ES-I3 (cell line): ENCODE results near the gene CIDEA.

Source experiments
- H3K36me3 ChIP-seq: 2 replicates; pipeline ENCODE4 v1.6.1; 2013; ENCODE audit warnings: mild to moderate bottlenecking, low read length, control low read depth, moderate library complexity; ENCODE audit not compliant: insufficient read depth
- H3K4me1 ChIP-seq: 2 replicates; pipeline ENCODE4 v1.6.1; 2013; ENCODE audit warnings: mild to moderate bottlenecking, control low read depth, low read length; ENCODE audit not compliant: insufficient read depth
- H3K9ac ChIP-seq: 2 replicates; pipeline ENCODE4 v1.6.1; 2013; ENCODE audit warnings: low read depth, mild to moderate bottlenecking, low read length, moderate library complexity
- H3K9me3 ChIP-seq: 2 replicates; pipeline ENCODE4 v1.6.1; 2013; ENCODE audit warnings: mild to moderate bottlenecking, low read length, moderate library complexity; ENCODE audit not compliant: control insufficient read depth, insufficient read depth

The CIDEA gene

GRCh38 chr18:12307701-12308385 lies 53.7 kb downstream of the CIDEA start, which contains the start of gene TUBB6:
Gene TUBB6, plus strand, starts transcription at chr18:12308241. Its CDS starts 52 bp downstream, at chr18:12308293.
- peaks cover 6% of the 10 kb centered on the region; the same call in 1 of the 2 replicates for H3K4me1 ChIP-seq
- peaks cover 17% of the 10 kb centered on the region for H3K36me3 ChIP-seq
- peak within 1 kb of the TSS; percentile 60 for H3K9ac ChIP-seq
- H3K9me3 ChIP-seq = peaks cover 11% of the 10 kb centered on the region; the same call in 1 of the 2 replicates

- H3K9ac ChIP-seq = peak overlapping the region; percentile 60
- H3K36me3 ChIP-seq = peaks cover 17% of the 10 kb centered on the region
- H3K9me3 ChIP-seq = peaks cover 11% of the 10 kb centered on the region; the same call in 1 of the 2 replicates
- H3K4me1 ChIP-seq = peaks cover 6% of the 10 kb centered on the region; the same call in 1 of the 2 replicates
These were observed 54.4 kb downstream of the CIDEA start for GRCh38 chr18:12308386-12309100.

GRCh38 chr18:12309683-12310198 lies 55.6 kb downstream of the CIDEA start:
- Histone ChIP-seq H3K9ac (peak overlapping the region; percentile 60; the same call in 1 of the 2 replicates), H3K36me3 (peaks cover 24% of the 10 kb centered on the region), H3K9me3 (peaks cover 11% of the 10 kb centered on the region; the same call in 1 of the 2 replicates), H3K4me1 (peaks cover 6% of the 10 kb centered on the region; the same call in 1 of the 2 replicates)

GRCh38 chr18:12310762-12311161 lies 56.6 kb downstream of the CIDEA start:
- Histone ChIP-seq H3K36me3 (peaks cover 32% of the 10 kb centered on the region), H3K4me1 (peaks cover 6% of the 10 kb centered on the region; the same call in 1 of the 2 replicates), H3K9me3 (peaks cover 11% of the 10 kb centered on the region; the same call in 1 of the 2 replicates), H3K9ac (no peak overlapping the region)

GRCh38 chr18:12312976-12313375 lies 58.8 kb downstream of the CIDEA start:
- peaks cover 11% of the 10 kb centered on the region; the same call in 1 of the 2 replicates for H3K9me3 ChIP-seq
- H3K9ac ChIP-seq = no peak overlapping the region
- H3K36me3 ChIP-seq = peaks cover 36% of the 10 kb centered on the region
- H3K4me1 ChIP-seq = peaks cover 6% of the 10 kb centered on the region; the same call in 1 of the 2 replicates

GRCh38 chr18:12313530-12314245 lies 59.5 kb downstream of the CIDEA start:
- Histone ChIP-seq H3K36me3 (peaks cover 36% of the 10 kb centered on the region), H3K4me1 (peaks cover 6% of the 10 kb centered on the region; the same call in 1 of the 2 replicates), H3K9ac (no peak overlapping the region), H3K9me3 (peaks cover 11% of the 10 kb centered on the region; the same call in 1 of the 2 replicates)

GRCh38 chr18:12314591-12315305 lies 60.6 kb downstream of the CIDEA start:
- Histone ChIP-seq H3K9me3 (peaks cover 11% of the 10 kb centered on the region; the same call in 1 of the 2 replicates), H3K9ac (no peak overlapping the region), H3K4me1 (peaks cover 2% of the 10 kb centered on the region; the same call in 1 of the 2 replicates), H3K36me3 (peaks cover 32% of the 10 kb centered on the region)

- no peak overlapping the region for H3K9ac ChIP-seq
- H3K4me1 ChIP-seq = no peaks in the 10 kb centered on the region
- H3K9me3 ChIP-seq = peaks cover 11% of the 10 kb centered on the region; the same call in 1 of the 2 replicates
- peaks cover 30% of the 10 kb centered on the region for H3K36me3 ChIP-seq
These were observed 61.3 kb downstream of the CIDEA start for GRCh38 chr18:12315490-12315889.

GRCh38 chr18:12315911-12316310 lies 61.8 kb downstream of the CIDEA start:
- Histone ChIP-seq H3K9ac (no peak overlapping the region), H3K9me3 (peaks cover 9% of the 10 kb centered on the region; the same call in 1 of the 2 replicates), H3K36me3 (peaks cover 30% of the 10 kb centered on the region), H3K4me1 (no peaks in the 10 kb centered on the region)

- H3K9me3 ChIP-seq = no peaks in the 10 kb centered on the region
- H3K4me1 ChIP-seq = no peaks in the 10 kb centered on the region
- H3K9ac ChIP-seq = no peak overlapping the region
- peaks cover 23% of the 10 kb centered on the region for H3K36me3 ChIP-seq
These were observed 63.6 kb downstream of the CIDEA start for GRCh38 chr18:12317664-12318333.

- Histone ChIP-seq H3K9ac (no peak overlapping the region), H3K4me1 (no peaks in the 10 kb centered on the region), H3K9me3 (no peaks in the 10 kb centered on the region), H3K36me3 (peaks cover 23% of the 10 kb centered on the region)
These were observed 64.2 kb downstream of the CIDEA start for GRCh38 chr18:12318334-12318697.

GRCh38 chr18:12318857-12319256 lies 64.7 kb downstream of the CIDEA start:
- Histone ChIP-seq H3K9me3 (no peaks in the 10 kb centered on the region), H3K36me3 (peaks cover 19% of the 10 kb centered on the region), H3K4me1 (no peaks in the 10 kb centered on the region), H3K9ac (no peak overlapping the region)

- no peaks in the 10 kb centered on the region for H3K9me3 ChIP-seq
- no peak overlapping the region for H3K9ac ChIP-seq
- no peaks in the 10 kb centered on the region for H3K4me1 ChIP-seq
- H3K36me3 ChIP-seq = peaks cover 8% of the 10 kb centered on the region
These were observed 67.2 kb downstream of the CIDEA start for GRCh38 chr18:12321333-12321732.
